GM19455 (cell line): ENCODE results near the gene BORCS5.
"Not testable (repeated sequence)": the region's sequence is repeated elsewhere in the genome, so short reads cannot be mapped to it uniquely, and the experiment has no call there.

ENCODE experiments used
- ATAC-seq: cut with Tn5 transposase; IDR thresholded peaks from one replicate; pipeline ENCODE4 v1.9.1; 2021; ENCODE audit not compliant: unreplicated experiment

The BORCS5 gene

GRCh38 chr12:12351468-12352185, 5.3 kb upstream of the BORCS5 start:
- ATAC-seq: not testable (repeated sequence)

- no peak for ATAC-seq
Observed at GRCh38 chr12:12353276-12353675, 3.6 kb upstream of the BORCS5 start.

- no peak for ATAC-seq
Observed at GRCh38 chr12:12353807-12354206, 3.1 kb upstream of the BORCS5 start.

GRCh38 chr12:12356467-12356895, 397 bp upstream of the BORCS5 start:
- ATAC-seq: no peak

- no peak for ATAC-seq
Observed at GRCh38 chr12:12357719-12358461, 1.0 kb downstream of the BORCS5 start.

- ATAC-seq: no peak
Observed at GRCh38 chr12:12358528-12358927, 1.6 kb downstream of the BORCS5 start.

- no peak for ATAC-seq
Observed at GRCh38 chr12:12364787-12365445, 8.0 kb downstream of the BORCS5 start.

- no peak for ATAC-seq
Observed at GRCh38 chr12:12365446-12365802, 8.5 kb downstream of the BORCS5 start.

GRCh38 chr12:12365931-12366431, 9.1 kb downstream of the BORCS5 start:
- no peak for ATAC-seq

- no peak for ATAC-seq
Observed at GRCh38 chr12:12366701-12367481, 10.0 kb downstream of the BORCS5 start.

GRCh38 chr12:12367482-12367998, 10.7 kb downstream of the BORCS5 start:
- no peak for ATAC-seq

- no peak for ATAC-seq
Observed at GRCh38 chr12:12372946-12373722, 16.3 kb downstream of the BORCS5 start.

GRCh38 chr12:12376646-12377448, 20.0 kb downstream of the BORCS5 start:
- no peak for ATAC-seq

- no peak for ATAC-seq
Observed at GRCh38 chr12:12378616-12379015, 21.7 kb downstream of the BORCS5 start.

- ATAC-seq: no peak
Observed at GRCh38 chr12:12379831-12380730, 23.2 kb downstream of the BORCS5 start.

GRCh38 chr12:12380949-12381593, 24.2 kb downstream of the BORCS5 start:
- ATAC-seq: no peak

- no peak for ATAC-seq
Observed at GRCh38 chr12:12381982-12382381, 25.1 kb downstream of the BORCS5 start.
